DMS 273 (cell line): Measurements from ENCODE around the gene BICDL2.
"Not testable (repeated sequence)": the region's sequence is repeated elsewhere in the genome, so short reads cannot be mapped to it uniquely, and the experiment has no call there.

Experiments used
- DNase-seq: peaks from one replicate; lab custom pipeline; 2025; ENCODE audit not compliant: unreplicated experiment; lab: John Stamatoyannopoulos, UW

BICDL2 gene

DNA sequence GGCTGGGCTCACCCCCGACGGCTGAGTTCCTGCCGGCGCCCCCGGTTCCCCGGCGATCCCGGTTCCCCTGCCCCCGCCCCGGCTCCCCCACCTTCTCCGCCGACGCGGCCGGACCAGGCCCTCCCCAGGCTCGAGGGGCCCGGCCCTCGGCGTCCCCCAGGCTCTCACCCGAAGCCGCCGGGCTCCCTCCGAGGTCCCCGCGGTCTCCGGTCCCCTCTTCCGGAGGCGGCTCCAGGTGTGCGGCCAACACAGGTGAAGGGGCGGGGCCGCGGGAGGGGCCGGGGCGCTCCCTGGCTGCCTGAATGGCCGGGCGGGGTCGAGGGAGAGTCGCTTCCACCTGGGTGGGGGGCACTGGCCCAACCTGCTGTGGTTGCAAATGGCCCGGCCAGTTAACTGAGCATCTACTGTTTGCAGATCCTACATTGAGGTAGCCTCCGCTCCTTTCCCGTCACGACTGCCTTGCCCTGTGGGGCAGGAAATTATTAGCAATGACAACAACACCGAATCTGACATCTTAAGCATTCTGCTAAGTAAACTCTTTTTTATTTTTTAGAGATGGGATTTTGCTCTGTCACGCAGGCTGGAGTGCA is at the start of gene BICDL2:
Gene BICDL2, minus strand, starts transcription at position 219 of the 590 bp plus-strand sequence. CDS start 1,448 bp downstream, outside the sequence.
- DNase-seq, result no peak

DNA sequence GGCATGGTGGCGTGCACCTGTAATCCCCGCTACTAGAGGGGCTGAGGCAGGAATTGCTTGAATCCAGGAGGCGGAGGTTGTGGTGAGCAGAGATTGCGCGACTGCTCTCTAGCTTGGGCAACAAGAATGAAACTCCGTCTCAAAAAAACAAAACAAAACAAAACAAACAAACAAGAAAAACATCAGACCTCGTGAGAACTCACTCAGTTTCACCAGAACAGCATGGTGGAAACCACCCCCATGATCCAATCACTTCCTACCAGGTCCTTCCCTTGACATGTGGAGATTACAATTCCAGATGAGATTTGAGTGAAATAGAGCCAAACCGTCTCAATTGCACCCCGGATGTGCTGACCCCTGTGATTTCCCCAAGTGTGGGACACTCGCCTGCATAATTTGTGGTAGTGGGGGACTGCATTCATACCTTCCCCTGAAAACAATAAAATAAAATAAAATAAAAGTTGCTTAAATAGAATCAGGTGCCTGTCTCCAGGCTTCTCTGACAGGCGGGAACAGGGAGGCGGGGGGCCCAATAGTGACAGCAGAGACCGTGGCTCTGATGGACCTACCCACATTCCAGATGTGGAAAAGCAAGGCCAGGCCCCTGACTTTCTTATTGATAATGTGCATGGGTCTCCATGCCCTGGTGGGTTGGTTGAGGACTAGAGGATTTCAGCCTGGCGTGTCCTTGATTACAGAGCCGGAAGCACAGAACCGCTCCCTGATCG is 49.3 kb upstream of the BICDL2 start:
- no peak for DNase-seq

- DNase-seq, result no peak
Measured at GRCh38 chr16:3084969-3085670, 48.4 kb upstream of the BICDL2 start.

- DNase-seq, result no peak
Measured at GRCh38 chr16:3084491-3084890, 47.7 kb upstream of the BICDL2 start.

DNA sequence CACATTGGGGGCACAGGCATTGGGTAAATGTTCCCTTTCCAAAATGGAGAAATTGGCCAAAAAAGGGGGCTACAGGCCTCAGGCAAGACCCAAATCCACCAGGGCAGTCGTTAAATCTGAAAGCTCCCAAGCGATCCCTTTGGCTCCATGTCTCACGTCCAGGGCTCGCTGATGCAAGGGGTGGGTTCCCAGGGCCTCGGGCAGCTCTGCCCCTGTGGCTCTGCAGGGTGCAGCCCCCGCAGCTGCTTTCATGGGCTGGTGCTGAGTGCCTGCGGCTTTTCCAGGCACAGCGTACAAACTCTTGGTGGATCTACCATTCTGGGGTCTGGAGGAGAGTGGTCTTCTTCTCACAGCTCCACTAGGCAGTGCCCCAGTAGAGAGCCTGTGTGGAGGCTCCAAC is 46.7 kb upstream of the BICDL2 start:
- not testable (repeated sequence) for DNase-seq

GRCh38 chr16:3081957-3082356 is 45.2 kb upstream of the BICDL2 start:
- not testable (repeated sequence) for DNase-seq

DNA sequence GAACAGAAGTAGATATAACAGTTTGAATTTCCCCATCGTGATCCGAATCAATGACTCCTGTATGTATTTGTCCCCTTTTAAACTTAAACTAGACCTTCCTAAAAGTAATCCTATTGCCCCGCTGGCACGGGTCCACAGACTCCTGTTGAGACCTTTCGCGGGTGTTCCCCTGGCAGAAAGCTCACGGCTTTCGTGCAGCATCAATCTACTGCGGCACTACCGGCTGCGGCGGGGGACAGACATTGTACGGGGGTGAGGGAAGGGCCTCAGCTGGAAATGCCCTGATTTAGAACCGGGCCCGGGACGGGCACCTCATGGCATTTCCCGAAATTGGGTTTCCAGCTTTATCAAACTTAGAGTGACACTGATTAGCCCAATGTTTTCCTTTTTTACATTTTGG is 43.3 kb upstream of the BICDL2 start:
- DNase-seq, result no peak

- DNase-seq, result no peak
Measured at GRCh38 chr16:3076577-3076976, 39.8 kb upstream of the BICDL2 start.

DNA sequence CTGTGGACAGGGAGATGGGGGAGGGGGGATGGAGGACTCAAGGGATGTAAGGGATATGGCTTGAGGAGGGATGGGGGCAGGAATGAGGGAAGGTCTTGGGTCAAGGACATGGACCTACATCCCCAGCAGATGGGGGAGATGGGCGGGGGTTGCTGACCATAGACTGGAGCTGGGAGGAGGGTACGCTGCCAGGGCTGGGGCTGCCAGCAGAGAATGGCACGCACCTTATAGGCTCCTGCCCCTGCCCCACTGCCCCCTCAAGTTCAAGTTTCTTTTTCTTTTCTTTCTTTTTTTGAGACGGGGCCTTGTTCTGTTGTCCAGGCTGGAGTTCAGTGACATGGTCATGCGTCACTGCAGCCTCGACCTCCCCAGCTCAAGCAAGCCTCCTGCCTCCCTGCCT is 39.2 kb upstream of the BICDL2 start:
- not testable (repeated sequence) for DNase-seq

GRCh38 chr16:3075523-3075915 is 38.8 kb upstream of the BICDL2 start:
- DNase-seq, result no peak

DNA sequence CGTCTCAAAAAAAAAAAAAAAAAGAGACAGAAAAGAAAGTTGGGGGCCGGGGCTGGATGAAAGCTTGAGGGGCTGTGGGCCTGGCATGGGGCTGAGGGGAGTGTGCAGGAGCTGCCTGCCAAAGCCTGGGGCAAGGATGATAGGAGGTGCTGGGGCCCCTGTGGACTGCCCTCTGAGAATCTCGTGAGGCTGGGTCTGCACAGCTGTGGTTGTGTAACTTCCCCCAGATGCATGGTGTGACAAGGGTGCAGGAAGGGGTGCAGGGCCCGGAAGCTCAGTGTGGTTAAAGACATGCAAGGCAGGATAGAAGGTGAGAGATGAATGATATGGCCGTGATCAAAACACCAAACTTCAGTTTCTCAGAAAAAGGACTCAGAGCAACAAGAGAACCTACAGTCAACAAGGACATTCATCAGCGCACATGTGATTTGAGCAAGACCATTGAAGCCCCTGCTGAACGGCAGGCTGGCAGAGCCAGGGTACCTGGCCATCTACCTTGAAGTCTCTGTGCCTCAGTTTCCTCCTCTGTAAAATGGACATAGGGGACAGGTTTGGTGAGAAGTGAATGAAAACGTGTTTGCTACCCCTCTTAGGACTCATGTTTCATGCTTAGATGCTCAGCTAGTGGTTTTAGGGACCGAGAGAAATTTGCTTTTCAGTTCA is 38.2 kb upstream of the BICDL2 start:
- DNase-seq, result no peak

DNA sequence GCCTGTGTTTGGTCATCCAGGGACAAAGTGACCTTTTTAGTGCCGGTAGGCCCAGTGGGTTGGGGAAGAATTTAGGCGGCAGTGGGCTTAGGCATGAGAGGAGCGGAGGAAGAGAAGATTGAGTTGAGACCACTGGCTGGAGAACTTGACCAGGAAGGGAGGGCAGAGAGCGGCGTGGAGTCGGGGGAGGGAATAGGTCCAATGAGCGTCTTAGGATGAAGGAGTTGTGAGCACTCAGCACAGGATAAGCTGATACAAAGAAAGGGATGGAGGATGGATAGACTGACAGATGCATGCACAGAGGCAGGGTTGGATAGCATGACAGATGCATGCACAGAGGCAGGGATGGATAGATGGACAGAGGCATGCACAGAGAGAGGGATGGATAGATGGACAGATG is 36.7 kb upstream of the BICDL2 start:
- no peak for DNase-seq

GRCh38 chr16:3072576-3073263 is 36.0 kb upstream of the BICDL2 start:
- DNase-seq, result not testable (repeated sequence)

DNA sequence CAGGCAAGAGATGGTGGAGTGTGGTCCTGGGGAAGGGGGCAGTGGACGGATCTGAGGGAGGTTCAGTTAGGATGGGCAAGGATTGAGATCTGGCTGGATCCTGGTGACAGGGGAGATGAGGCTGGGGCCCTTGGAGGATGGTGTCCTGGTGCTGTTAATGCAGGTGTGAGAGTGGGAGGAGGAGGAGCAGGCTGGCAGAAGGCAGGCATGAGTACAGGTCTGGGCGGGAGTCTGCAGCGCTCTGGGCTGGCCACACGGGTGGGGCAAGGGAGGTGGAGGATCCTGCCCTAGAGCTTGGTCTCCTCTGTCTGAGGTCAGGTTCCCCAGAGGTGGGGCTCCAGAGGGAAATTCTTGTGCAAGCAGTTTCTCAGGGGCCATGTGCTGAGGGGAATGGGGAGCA is 35.4 kb upstream of the BICDL2 start:
- not testable (repeated sequence) for DNase-seq

- no peak for DNase-seq
Measured at GRCh38 chr16:3071655-3072054, 34.9 kb upstream of the BICDL2 start.

DNA sequence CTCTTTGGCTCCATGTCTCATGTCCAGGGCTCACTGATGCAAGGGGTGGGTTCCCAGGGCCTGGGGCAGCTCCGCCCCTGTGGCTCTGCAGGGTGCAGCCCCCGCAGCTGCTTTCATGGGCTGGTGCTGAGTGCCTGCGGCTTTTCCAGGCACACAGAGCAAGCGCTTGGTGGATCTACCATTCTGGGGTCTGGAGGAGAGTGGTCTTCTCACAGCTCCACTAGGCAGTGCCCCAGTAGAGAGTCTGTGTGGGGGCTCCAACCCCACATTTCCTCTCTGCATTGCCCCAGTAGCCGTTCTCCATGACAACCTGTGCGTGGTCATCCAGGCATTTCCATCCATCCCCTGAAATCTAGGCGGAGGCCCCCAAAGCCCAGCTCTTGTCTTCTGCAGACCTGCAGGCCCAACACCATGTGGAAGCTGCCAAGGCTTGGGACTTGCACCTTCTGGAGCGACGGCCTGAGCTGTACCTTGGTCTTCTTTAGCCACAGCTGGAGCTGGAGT is 33.9 kb upstream of the BICDL2 start:
- DNase-seq, result no peak

GRCh38 chr16:3069146-3069545 is 32.4 kb upstream of the BICDL2 start:
- DNase-seq, result not testable (repeated sequence)

DNA sequence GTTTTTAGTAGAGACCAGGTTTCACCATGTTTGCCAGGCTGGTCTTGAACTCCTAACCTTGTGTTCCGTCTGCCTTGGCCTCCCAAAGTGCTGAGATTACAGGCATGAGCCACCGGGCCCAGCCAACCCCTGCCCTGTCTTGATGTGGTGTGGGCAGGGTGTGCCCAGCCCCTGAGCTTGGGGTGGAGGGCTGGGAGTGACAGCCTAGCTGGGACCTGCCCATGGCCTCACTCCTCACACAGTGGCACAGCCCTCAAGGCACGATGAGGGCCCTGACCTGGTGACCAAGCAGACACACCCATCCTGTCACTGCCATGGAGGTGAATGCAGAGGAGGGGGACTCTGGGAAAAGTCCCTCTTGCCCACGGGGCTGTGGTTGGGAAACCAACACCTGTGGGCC is 31.7 kb upstream of the BICDL2 start:
- DNase-seq, result no peak

DNA sequence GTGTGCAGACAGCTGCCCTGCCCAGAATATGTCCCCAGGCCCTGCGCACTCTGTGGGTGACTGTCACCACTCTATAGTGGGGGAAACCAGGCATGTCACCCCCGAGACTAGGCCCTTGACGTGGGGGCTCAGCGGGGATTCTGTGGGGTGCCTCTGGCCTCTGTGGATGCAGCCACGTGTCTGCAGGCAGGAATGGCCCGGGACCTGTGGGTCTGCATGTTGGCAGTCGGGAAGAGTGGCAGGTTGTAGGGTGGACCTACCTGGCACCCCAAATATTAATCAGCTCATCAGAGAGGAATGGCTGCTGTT is 29.6 kb upstream of the BICDL2 start:
- no peak for DNase-seq

GRCh38 chr16:3065742-3066439 is 29.1 kb upstream of the BICDL2 start:
- DNase-seq, result no peak
